Activated B cell treated with CpG ODN at 0.5 μM for 24 hours (primary cell): ENCODE measurements around the gene NKTR. TPM values are rescaled to one million over a fixed set of nuclear protein-coding genes. Genes with fewer than 3 reads are reported as not detected.

ENCODE experiments used
- ATAC-seq: fragments of 200-7000 bp; cut with Tn5 transposase; one replicate; pipeline ENCODE4 v1.10.0; 2021; ENCODE audit warnings: low read depth, mild to moderate bottlenecking, moderate library complexity
- CTCF ChIA-PET: fragments of 350-600 bp; sonication (Branson Sonifier 250); formaldehyde crosslinking; loops from one replicate; lab custom pipeline; 2021; ENCODE audit warnings: antibody characterized with exemption; lab: Charles Lee
- POLR2A ChIA-PET: fragments of 350-600 bp; sonication (Branson Sonifier 250); formaldehyde crosslinking; loops from one replicate; lab custom pipeline; 2021; ENCODE audit warnings: antibody characterized with exemption; lab: Charles Lee
- DNase-seq: peaks from one replicate; pipeline ENCODE4 v3.0.0; 2022
- H3K27ac Mint-ChIP-seq: one replicate; pipeline ENCODE4 v1.8.0; 2020; ENCODE audit warnings: mixed read lengths
- H3K27me3 Mint-ChIP-seq: one replicate; pipeline ENCODE4 v1.8.0; 2021; ENCODE audit warnings: mixed read lengths
- H3K36me3 Mint-ChIP-seq: one replicate; pipeline ENCODE4 v1.8.0; 2021; ENCODE audit warnings: low read depth, mixed read lengths
- H3K4me1 Mint-ChIP-seq: one replicate; pipeline ENCODE4 v1.8.0; 2021; ENCODE audit warnings: mixed read lengths
- H3K4me3 Mint-ChIP-seq: one replicate; pipeline ENCODE4 v1.8.0; 2020; ENCODE audit warnings: mild to moderate bottlenecking, mixed read lengths
- H3K9me3 Mint-ChIP-seq: one replicate; pipeline ENCODE4 v1.8.0; 2020; ENCODE audit warnings: mixed read lengths
- CTCF ChIP-seq: fragments of 200-600 bp; IDR thresholded peaks from one replicate; pipeline ENCODE4 v1.8.0; 2022; ENCODE audit warnings: antibody characterized with exemption, mild to moderate bottlenecking
- intact Hi-C: fragments of 100-400 bp; cut with micrococcal nuclease; formaldehyde crosslinking; loops from one replicate; pipeline ENCODE4 v1.15.1; 2024
- total RNA-seq: library from RNA; stranded (reverse); gene quantifications from 2 replicates; pipeline ENCODE4 v1.2.3, GENCODE V29; 2022

Gene NKTR
- total RNA-seq, 1 donor from 2014 or later: 126 TPM

- ChIA-PET POLR2A (no interaction called here), CTCF (no interaction called here)
- intact Hi-C loops: no loop called here
- H3K27ac Mint-ChIP-seq: no peak overlapping the region
- no peaks in the 10 kb centered on the region for H3K9me3 Mint-ChIP-seq
- ATAC-seq: no peak
- H3K36me3 Mint-ChIP-seq: no peaks in the 10 kb centered on the region
- DNase-seq: peak; percentile 9
- H3K27me3 Mint-ChIP-seq: no peaks in the 10 kb centered on the region
- H3K4me1 Mint-ChIP-seq: no peaks in the 10 kb centered on the region
- no peak overlapping the region for H3K4me3 Mint-ChIP-seq
- no peak for TF ChIP-seq CTCF
Observed at GRCh38 chr3:42690766-42691680, 90.5 kb downstream of the NKTR start.

- TF ChIP-seq CTCF: no peak
- ChIA-PET CTCF (no interaction called here), POLR2A (no interaction called here)
- H3K36me3 Mint-ChIP-seq: no peaks in the 10 kb centered on the region
- no peaks in the 10 kb centered on the region for H3K9me3 Mint-ChIP-seq
- H3K4me1 Mint-ChIP-seq: no peaks in the 10 kb centered on the region
- ATAC-seq (no peak), DNase-seq (peak; percentile 9)
- no peak overlapping the region for H3K4me3 Mint-ChIP-seq
- no peaks in the 10 kb centered on the region for H3K27me3 Mint-ChIP-seq
- no peak overlapping the region for H3K27ac Mint-ChIP-seq
- intact Hi-C loops: no loop called here
Observed at GRCh38 chr3:42691816-42692666, 91.6 kb downstream of the NKTR start.

GRCh38 chr3:42692667-42693529 is 92.4 kb downstream of the NKTR start:
- Mint-ChIP-seq H3K9me3 (no peaks in the 10 kb centered on the region), H3K27ac (no peak overlapping the region), H3K4me1 (no peaks in the 10 kb centered on the region), H3K4me3 (no peak overlapping the region), H3K27me3 (no peaks in the 10 kb centered on the region), H3K36me3 (no peaks in the 10 kb centered on the region)
- TF ChIP-seq CTCF: no peak
- peak; percentile 4 for DNase-seq
- ChIA-PET POLR2A (no interaction called here), CTCF (no interaction called here)
- intact Hi-C loops: no loop called here
- no peak for ATAC-seq

- Mint-ChIP-seq H3K27ac (no peak overlapping the region), H3K4me1 (no peaks in the 10 kb centered on the region), H3K9me3 (no peaks in the 10 kb centered on the region), H3K36me3 (no peaks in the 10 kb centered on the region), H3K4me3 (no peak overlapping the region), H3K27me3 (peaks cover 2% of the 10 kb centered on the region)
- ChIA-PET CTCF (no interaction called here), POLR2A (no interaction called here)
- DNase-seq (no peak), ATAC-seq (no peak)
- intact Hi-C loops: no loop called here
- TF ChIP-seq CTCF: no peak
Observed at GRCh38 chr3:42693530-42693930, 93.0 kb downstream of the NKTR start.
